Mesendoderm (in vitro differentiated cells): ENCODE results near the gene LINC00305.

ENCODE experiments used
- DNase-seq: peaks from one replicate; pipeline ENCODE4 v3.0.0; 2013
- H2AK5ac ChIP-seq: 2 replicates; pipeline ENCODE4 v1.6.1; 2013; ENCODE audit warnings: low read length, inconsistent platforms
- H2BK120ac ChIP-seq: 2 replicates; pipeline ENCODE4 v1.6.1; 2013; ENCODE audit warnings: low read depth, mild to moderate bottlenecking, low read length, moderate library complexity, mixed read lengths
- H2BK15ac ChIP-seq: replicated peaks from 2 replicates; pipeline ENCODE4 v1.6.1; 2013; ENCODE audit warnings: low read depth, mild to moderate bottlenecking, moderate library complexity
- H2BK5ac ChIP-seq: 2 replicates; pipeline ENCODE4 v1.6.1; 2013; ENCODE audit warnings: low read length, inconsistent platforms
- H3K18ac ChIP-seq: 2 replicates; pipeline ENCODE4 v1.6.1; 2013; ENCODE audit warnings: mild to moderate bottlenecking, low read length, mixed read lengths
- H3K23ac ChIP-seq: one replicate; pipeline ENCODE4 v1.6.1; 2013; ENCODE audit warnings: low read length
- H3K27ac ChIP-seq: 2 replicates; pipeline ENCODE4 v1.5.1; 2013; ENCODE audit warnings: low read depth, mild to moderate bottlenecking, inconsistent platforms, low read length, moderate library complexity
- H3K27me3 ChIP-seq: 2 replicates; pipeline ENCODE4 v1.6.1; 2013; ENCODE audit warnings: low read length, control low read depth, mild to moderate bottlenecking, inconsistent platforms; ENCODE audit not compliant: insufficient read depth, poor library complexity
- H3K36me3 ChIP-seq: 2 replicates; pipeline ENCODE4 v1.6.1; 2013; ENCODE audit warnings: low read length, inconsistent platforms; ENCODE audit not compliant: control insufficient read depth, insufficient read depth
- H3K4ac ChIP-seq: one replicate; pipeline ENCODE4 v1.6.1; 2013; ENCODE audit warnings: low read depth, mild to moderate bottlenecking, low read length, moderate library complexity
- H3K4me1 ChIP-seq: 2 replicates; pipeline ENCODE4 v1.6.1; 2013; ENCODE audit warnings: low read depth, low read length, inconsistent platforms; ENCODE audit not compliant: control insufficient read depth
- H3K4me2 ChIP-seq: 2 replicates; pipeline ENCODE4 v1.6.1; 2013; ENCODE audit warnings: low read length
- H3K4me3 ChIP-seq: 2 replicates; pipeline ENCODE4 v1.5.1; 2013; ENCODE audit warnings: mild to moderate bottlenecking, low read length
- H3K56ac ChIP-seq: one replicate; pipeline ENCODE4 v1.6.1; 2013; ENCODE audit warnings: low read length
- H3K79me1 ChIP-seq: 2 replicates; pipeline ENCODE4 v1.6.1; 2013; ENCODE audit warnings: low read length, inconsistent platforms
- H3K79me2 ChIP-seq: 2 replicates; pipeline ENCODE4 v1.6.1; 2013; ENCODE audit warnings: mild to moderate bottlenecking, low read length; ENCODE audit not compliant: control insufficient read depth, insufficient read depth
- H3K9ac ChIP-seq: 2 replicates; pipeline ENCODE4 v1.6.1; 2013; ENCODE audit warnings: low read length, inconsistent platforms
- H4K5ac ChIP-seq: one replicate; pipeline ENCODE4 v1.6.1; 2013; ENCODE audit warnings: low read length
- H4K8ac ChIP-seq: one replicate; pipeline ENCODE4 v1.6.1; 2013; ENCODE audit warnings: low read depth, mild to moderate bottlenecking, control low read depth, low read length, moderate library complexity
- WGBS: extraction: QIAGEN DNeasy Blood & Tissue Kit; methylation state at CpG from one replicate; pipeline ENCODE4 v1.1.7; 2013; ENCODE audit warnings: low lambda C conversion rate, missing lambda C conversion rate; ENCODE audit not compliant: insufficient coverage; ENCODE audit errors: extremely low coverage; 5-methylcytosine and 5-hydroxymethylcytosine counted together

The LINC00305 gene

GRCh38 chr18:64097497-64097896 is 51.4 kb downstream of the LINC00305 start:
- no peak overlapping the region for H3K23ac ChIP-seq
- no peak overlapping the region for H3K4me2 ChIP-seq
- no peak overlapping the region for H2BK120ac ChIP-seq
- H2BK15ac ChIP-seq: no peak overlapping the region
- H3K18ac ChIP-seq: no peak overlapping the region
- no peak overlapping the region for H2AK5ac ChIP-seq
- H3K27ac ChIP-seq: no peak overlapping the region
- H4K8ac ChIP-seq: no peak overlapping the region
- no peak for DNase-seq
- no peak overlapping the region for H2BK5ac ChIP-seq
- no peak overlapping the region for H3K4ac ChIP-seq
- H3K79me2 ChIP-seq: no peaks in the 10 kb centered on the region
- H3K27me3 ChIP-seq: no peaks in the 10 kb centered on the region
- WGBS: no CpG with 5 or more reads among the region's 3 CpGs
- no peaks in the 10 kb centered on the region for H3K79me1 ChIP-seq
- no peak overlapping the region for H3K9ac ChIP-seq
- H3K56ac ChIP-seq: no peak overlapping the region
- H4K5ac ChIP-seq: no peak overlapping the region
- no peaks in the 10 kb centered on the region for H3K36me3 ChIP-seq
- H3K4me1 ChIP-seq: no peaks in the 10 kb centered on the region
- H3K4me3 ChIP-seq: no peak overlapping the region

- WGBS: no CpG with 5 or more reads among the region's 1 CpG
- no peak overlapping the region for H2BK120ac ChIP-seq
- H3K4ac ChIP-seq: no peak overlapping the region
- no peak overlapping the region for H3K27ac ChIP-seq
- no peaks in the 10 kb centered on the region for H3K79me1 ChIP-seq
- H3K56ac ChIP-seq: no peak overlapping the region
- H3K27me3 ChIP-seq: no peaks in the 10 kb centered on the region
- H4K5ac ChIP-seq: no peak overlapping the region
- no peak overlapping the region for H2BK15ac ChIP-seq
- no peak overlapping the region for H3K4me2 ChIP-seq
- no peak overlapping the region for H3K23ac ChIP-seq
- no peaks in the 10 kb centered on the region for H3K79me2 ChIP-seq
- H3K9ac ChIP-seq: no peak overlapping the region
- no peak for DNase-seq
- H2BK5ac ChIP-seq: no peak overlapping the region
- H2AK5ac ChIP-seq: no peak overlapping the region
- no peak overlapping the region for H3K18ac ChIP-seq
- H4K8ac ChIP-seq: no peak overlapping the region
- no peaks in the 10 kb centered on the region for H3K4me1 ChIP-seq
- H3K4me3 ChIP-seq: no peak overlapping the region
- no peaks in the 10 kb centered on the region for H3K36me3 ChIP-seq
Measured at GRCh38 chr18:64095056-64095455, 53.8 kb downstream of the LINC00305 start.

- no CpG with 5 or more reads among the region's 1 CpG for WGBS
- H3K36me3 ChIP-seq: no peaks in the 10 kb centered on the region
- no peak overlapping the region for H2BK120ac ChIP-seq
Measured at GRCh38 chr18:64094210-64094609, 54.7 kb downstream of the LINC00305 start.

GRCh38 chr18:64091526-64091925 is 57.4 kb downstream of the LINC00305 start:
- Histone ChIP-seq H3K18ac (no peak overlapping the region), H3K79me2 (no peaks in the 10 kb centered on the region), H3K79me1 (no peaks in the 10 kb centered on the region), H2AK5ac (no peak overlapping the region), H2BK15ac (no peak overlapping the region), H3K4ac (no peak overlapping the region), H2BK5ac (no peak overlapping the region), H3K23ac (no peak overlapping the region), H3K9ac (no peak overlapping the region), H3K4me1 (no peaks in the 10 kb centered on the region), H3K4me3 (no peak overlapping the region), H3K27ac (no peak overlapping the region), H2BK120ac (no peak overlapping the region), H3K27me3 (no peaks in the 10 kb centered on the region), H3K4me2 (no peak overlapping the region), H3K36me3 (no peaks in the 10 kb centered on the region), H3K56ac (no peak overlapping the region), H4K8ac (no peak overlapping the region), H4K5ac (no peak overlapping the region)
- DNase-seq: no peak

More at GRCh38 chr18:64094210-64094609, 54.7 kb downstream of the LINC00305 start:
- no peak overlapping the region for H3K9ac ChIP-seq
- no peak overlapping the region for H2AK5ac ChIP-seq
- H3K4me1 ChIP-seq: no peaks in the 10 kb centered on the region
- no peak overlapping the region for H2BK5ac ChIP-seq
- H4K8ac ChIP-seq: no peak overlapping the region
- no peak overlapping the region for H3K4me3 ChIP-seq
- H3K23ac ChIP-seq: no peak overlapping the region
- no peak overlapping the region for H3K56ac ChIP-seq
- no peaks in the 10 kb centered on the region for H3K79me1 ChIP-seq
- no peak overlapping the region for H3K4me2 ChIP-seq
- DNase-seq: no peak
- no peak overlapping the region for H2BK15ac ChIP-seq
- no peaks in the 10 kb centered on the region for H3K79me2 ChIP-seq
- no peak overlapping the region for H3K27ac ChIP-seq
- no peak overlapping the region for H3K4ac ChIP-seq
- no peak overlapping the region for H4K5ac ChIP-seq
- no peak overlapping the region for H3K18ac ChIP-seq
- no peaks in the 10 kb centered on the region for H3K27me3 ChIP-seq

DNA sequence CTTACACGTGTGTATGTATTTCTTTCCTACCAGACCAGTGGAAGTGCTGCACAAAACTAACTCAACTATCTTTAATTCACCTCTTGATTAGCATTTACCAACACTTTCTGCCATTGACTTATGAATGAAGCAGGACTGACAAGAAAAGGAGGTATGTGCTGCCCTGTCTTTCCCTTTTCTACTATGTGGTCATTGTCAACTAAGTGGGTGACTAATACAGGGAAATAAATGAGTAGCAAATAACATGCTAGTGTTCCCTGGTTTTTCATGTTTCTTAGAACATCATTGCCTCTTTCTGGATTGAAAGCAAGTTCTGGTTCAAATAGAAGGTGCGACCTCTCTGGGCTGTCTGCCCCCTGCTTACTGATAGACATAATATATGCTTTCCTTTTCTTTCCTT is 58.0 kb downstream of the LINC00305 start:
- no peaks in the 10 kb centered on the region for H3K27me3 ChIP-seq
- no peak overlapping the region for H3K18ac ChIP-seq
- H3K27ac ChIP-seq: no peak overlapping the region
- no peak overlapping the region for H4K5ac ChIP-seq
- no peaks in the 10 kb centered on the region for H3K79me2 ChIP-seq
- no peak overlapping the region for H4K8ac ChIP-seq
- no peaks in the 10 kb centered on the region for H3K36me3 ChIP-seq
- H3K79me1 ChIP-seq: no peaks in the 10 kb centered on the region
- H3K23ac ChIP-seq: no peak overlapping the region
- H3K4me2 ChIP-seq: no peak overlapping the region
- H3K4me3 ChIP-seq: no peak overlapping the region
- no peak overlapping the region for H3K4ac ChIP-seq
- no peak overlapping the region for H3K9ac ChIP-seq
- WGBS: no CpG with 5 or more reads among the region's 2 CpGs
- H2AK5ac ChIP-seq: no peak overlapping the region
- H3K56ac ChIP-seq: no peak overlapping the region
- H2BK15ac ChIP-seq: no peak overlapping the region
- H2BK5ac ChIP-seq: no peak overlapping the region
- no peak for DNase-seq
- H3K4me1 ChIP-seq: no peaks in the 10 kb centered on the region
- no peak overlapping the region for H2BK120ac ChIP-seq

GRCh38 chr18:64083916-64084315 is 65.0 kb downstream of the LINC00305 start:
- Histone ChIP-seq H4K8ac (no peak overlapping the region), H2BK5ac (no peak overlapping the region), H2AK5ac (no peak overlapping the region), H3K4me1 (no peaks in the 10 kb centered on the region), H3K4me2 (no peak overlapping the region), H3K79me1 (no peaks in the 10 kb centered on the region), H2BK15ac (no peak overlapping the region), H3K79me2 (no peaks in the 10 kb centered on the region), H3K56ac (no peak overlapping the region), H3K4me3 (no peak overlapping the region), H3K9ac (no peak overlapping the region), H4K5ac (no peak overlapping the region), H3K18ac (no peak overlapping the region), H3K27ac (no peak overlapping the region), H2BK120ac (no peak overlapping the region), H3K27me3 (no peaks in the 10 kb centered on the region), H3K36me3 (no peaks in the 10 kb centered on the region), H3K4ac (no peak overlapping the region), H3K23ac (no peak overlapping the region)
- WGBS: no CpG with 5 or more reads among the region's 1 CpG
- no peak for DNase-seq
